Epithelial cell of proximal tubule (primary cell): ENCODE results near the gene ESRRG. TPM values are rescaled to one million over a fixed set of nuclear protein-coding genes. Genes with fewer than 3 reads are reported as not detected.

ENCODE experiments used
- DNase-seq: peaks from one replicate; pipeline ENCODE4 v3.0.0-alpha.2; 2011; ENCODE audit warnings: low read depth
- H3K4me3 ChIP-seq: 2 replicates; pipeline ENCODE4 v1.5.1; 2011; ENCODE audit warnings: low read depth, mild to moderate bottlenecking, low read length
- CTCF ChIP-seq: conservative IDR thresholded peaks from 2 replicates; pipeline ENCODE4 v1.5.1; 2012; ENCODE audit warnings: low read depth, mild to moderate bottlenecking, low read length
- total RNA-seq: library from RNA; depleted of rRNA; stranded (reverse); fragments of >200 nt; gene quantifications from 2 replicates; pipeline ENCODE4 v1.2.3, GENCODE V29; 2015

The ESRRG gene
- total RNA-seq = 0.36 and 0.52 TPM in 2 replicates

- peak within 1 kb of the TSS; percentile 66 for H3K4me3 ChIP-seq
- no peak for DNase-seq
- no peak for TF ChIP-seq CTCF
Observed at GRCh38 chr1:216723274-216723780, at the start of gene ESRRG. Gene ESRRG (minus strand): TSS chr1:216723429. CDS start chr1:216723299, 130 bp downstream.

GRCh38 chr1:216771922-216772321 is 48.7 kb upstream of the ESRRG start:
- no peak for TF ChIP-seq CTCF
- no peak for DNase-seq
- no peak overlapping the region for H3K4me3 ChIP-seq

- no peak for DNase-seq
Observed at GRCh38 chr1:216766633-216767327, 43.6 kb upstream of the ESRRG start.

GRCh38 chr1:216765346-216766300 is 42.4 kb upstream of the ESRRG start:
- H3K4me3 ChIP-seq = no peak overlapping the region
- DNase-seq = no peak
- no peak for TF ChIP-seq CTCF

More at GRCh38 chr1:216766633-216767327, 43.6 kb upstream of the ESRRG start:
- TF ChIP-seq CTCF = no peak
- no peak overlapping the region for H3K4me3 ChIP-seq

- H3K4me3 ChIP-seq = no peak overlapping the region
- no peak for TF ChIP-seq CTCF
- no peak for DNase-seq
Observed at GRCh38 chr1:216758161-216758560, 34.9 kb upstream of the ESRRG start.

GRCh38 chr1:216757110-216757509 is 33.9 kb upstream of the ESRRG start:
- no peak for TF ChIP-seq CTCF
- DNase-seq = no peak

More at GRCh38 chr1:216757110-216757509, 33.9 kb upstream of the ESRRG start:
- H3K4me3 ChIP-seq = no peak overlapping the region
